HG03342 (cell line): Measurements from ENCODE around the gene PPIH.
"Not testable (repeated sequence)": the region's sequence is repeated elsewhere in the genome, so short reads cannot be mapped to it uniquely, and the experiment has no call there.

ENCODE experiments used
- ATAC-seq: cut with Tn5 transposase; IDR thresholded peaks from one replicate; pipeline ENCODE4 v1.9.1; 2021; ENCODE audit warnings: mild to moderate bottlenecking, moderate library complexity; ENCODE audit not compliant: unreplicated experiment

Gene PPIH

GRCh38 chr1:42681741-42682483, 23.7 kb downstream of the PPIH start, which contains the start of gene YBX1:
Gene YBX1 (plus strand): TSS chr1:42682418. CDS start chr1:42682566, 148 bp downstream.
- ATAC-seq, result peak; percentile 86

- ATAC-seq, result peak; percentile 11
These were observed 24.2 kb downstream of the PPIH start for GRCh38 chr1:42682484-42682738.

- peak; percentile 39 for ATAC-seq
These were observed 24.7 kb downstream of the PPIH start for GRCh38 chr1:42682739-42683531.

- no peak for ATAC-seq
These were observed 25.9 kb downstream of the PPIH start for GRCh38 chr1:42684139-42684538.

GRCh38 chr1:42686418-42686817, 28.2 kb downstream of the PPIH start:
- no peak for ATAC-seq

GRCh38 chr1:42689912-42690311, 31.7 kb downstream of the PPIH start:
- no peak for ATAC-seq

GRCh38 chr1:42690477-42691156, 32.4 kb downstream of the PPIH start:
- no peak for ATAC-seq

GRCh38 chr1:42691157-42691498, 32.9 kb downstream of the PPIH start:
- no peak for ATAC-seq

GRCh38 chr1:42692461-42692860, 34.2 kb downstream of the PPIH start:
- ATAC-seq, result no peak

GRCh38 chr1:42692911-42693310, 34.7 kb downstream of the PPIH start:
- ATAC-seq, result no peak

GRCh38 chr1:42698081-42698813, 40.0 kb downstream of the PPIH start:
- ATAC-seq, result no peak

GRCh38 chr1:42700006-42700405, 41.8 kb downstream of the PPIH start:
- ATAC-seq, result no peak

GRCh38 chr1:42703888-42704464, 45.8 kb downstream of the PPIH start:
- no peak for ATAC-seq

GRCh38 chr1:42712808-42713207, 54.6 kb downstream of the PPIH start:
- ATAC-seq, result not testable (repeated sequence)

GRCh38 chr1:42713293-42713692, 55.1 kb downstream of the PPIH start:
- ATAC-seq, result no peak

- ATAC-seq, result not testable (repeated sequence)
These were observed 56.2 kb downstream of the PPIH start for GRCh38 chr1:42714441-42714840.

- ATAC-seq, result no peak
These were observed 62.6 kb downstream of the PPIH start for GRCh38 chr1:42720868-42721267.

GRCh38 chr1:42721926-42722325, 63.7 kb downstream of the PPIH start:
- ATAC-seq, result no peak

GRCh38 chr1:42722403-42722802, 64.2 kb downstream of the PPIH start:
- not testable (repeated sequence) for ATAC-seq

- ATAC-seq, result no peak
These were observed 65.3 kb downstream of the PPIH start for GRCh38 chr1:42723511-42723910.

- not testable (repeated sequence) for ATAC-seq
These were observed 67.6 kb downstream of the PPIH start for GRCh38 chr1:42725820-42726219.
